HEK293 (cell line): ENCODE data around the gene LCN2.

Source experiments
- BCL11A ChIP-seq: fragments of 450-650 bp; formaldehyde crosslinking; IDR thresholded peaks from 2 replicates; pipeline ENCODE4 v1.5.1; 2016; ENCODE audit warnings: low read depth, missing biosample characterization, missing genetic modification characterization
- CTCF ChIP-seq: fragments of 450-650 bp; formaldehyde crosslinking; IDR thresholded peaks from 2 replicates; pipeline ENCODE4 v1.5.1; 2016; ENCODE audit warnings: missing biosample characterization, missing genetic modification characterization
- GFI1B ChIP-seq: fragments of 450-650 bp; formaldehyde crosslinking; IDR thresholded peaks from 2 replicates; pipeline ENCODE4 v1.5.1; 2016; ENCODE audit warnings: missing biosample characterization, missing genetic modification characterization
- HOXA7 ChIP-seq: sonication (generic); formaldehyde crosslinking; IDR thresholded peaks from 2 replicates; pipeline ENCODE4 v1.8.1; 2022; ENCODE audit warnings: missing genetic modification reagents, borderline replicate concordance
- KLF10 ChIP-seq: fragments of 450-650 bp; IDR thresholded peaks from 2 replicates; pipeline ENCODE4 v1.5.1; 2018; ENCODE audit warnings: missing biosample characterization, mild to moderate bottlenecking, missing genetic modification characterization
- KLF8 ChIP-seq: fragments of 450-650 bp; formaldehyde crosslinking; IDR thresholded peaks from 2 replicates; pipeline ENCODE4 v1.5.1; 2016; ENCODE audit warnings: missing biosample characterization, missing genetic modification characterization
- SALL2 ChIP-seq: fragments of 450-650 bp; formaldehyde crosslinking; IDR thresholded peaks from 2 replicates; pipeline ENCODE4 v1.5.0; 2017; ENCODE audit warnings: missing biosample characterization, mild to moderate bottlenecking, missing genetic modification characterization, borderline replicate concordance
- SCRT1 ChIP-seq: fragments of 450-650 bp; formaldehyde crosslinking; IDR thresholded peaks from 2 replicates; pipeline ENCODE4 v1.5.1; 2016; ENCODE audit warnings: missing biosample characterization, missing genetic modification characterization, borderline replicate concordance
- ZBTB26 ChIP-seq: fragments of 450-650 bp; formaldehyde crosslinking; optimal IDR thresholded peaks from 2 replicates; pipeline ENCODE3; 2016; ENCODE audit warnings: missing biosample characterization, mild to moderate bottlenecking, missing genetic modification characterization
- ZBTB7A ChIP-seq: fragments of 450-650 bp; formaldehyde crosslinking; IDR thresholded peaks from 2 replicates; pipeline ENCODE4 v1.5.1; 2016; ENCODE audit warnings: low read depth, missing biosample characterization, missing genetic modification characterization
- ZBTB8A ChIP-seq: fragments of 450-650 bp; formaldehyde crosslinking; IDR thresholded peaks from 2 replicates; pipeline ENCODE4 v1.5.1; 2016; ENCODE audit warnings: missing biosample characterization, missing genetic modification characterization
- ZEB2 ChIP-seq: fragments of 450-650 bp; formaldehyde crosslinking; IDR thresholded peaks from 2 replicates; pipeline ENCODE4 v1.5.1; 2016; ENCODE audit warnings: missing biosample characterization, missing genetic modification characterization
- ZFP41 ChIP-seq: fragments of 450-650 bp; formaldehyde crosslinking; IDR thresholded peaks from 2 replicates; pipeline ENCODE4 v1.5.1; 2016; ENCODE audit warnings: missing biosample characterization, missing genetic modification characterization, borderline replicate concordance
- ZNF175 ChIP-seq: fragments of 450-650 bp; formaldehyde crosslinking; IDR thresholded peaks from 2 replicates; pipeline ENCODE4 v1.5.1; 2016; ENCODE audit warnings: missing biosample characterization, missing genetic modification characterization
- ZNF214 ChIP-seq: fragments of 450-650 bp; formaldehyde crosslinking; IDR thresholded peaks from 2 replicates; pipeline ENCODE4 v1.5.1; 2017; ENCODE audit warnings: missing biosample characterization, mild to moderate bottlenecking, missing genetic modification characterization, borderline replicate concordance
- ZNF23 ChIP-seq: fragments of 450-650 bp; formaldehyde crosslinking; IDR thresholded peaks from 2 replicates; pipeline ENCODE4 v1.5.1; 2016; ENCODE audit warnings: missing biosample characterization, missing genetic modification characterization, borderline replicate concordance
- ZNF292 ChIP-seq: fragments of 450-650 bp; formaldehyde crosslinking; IDR thresholded peaks from 2 replicates; pipeline ENCODE4 v1.5.1; 2016; ENCODE audit warnings: low read depth, missing biosample characterization, missing genetic modification characterization, borderline replicate concordance
- ZNF341 ChIP-seq: fragments of 450-650 bp; formaldehyde crosslinking; IDR thresholded peaks from 2 replicates; pipeline ENCODE4; 2016; ENCODE audit warnings: low read depth, missing biosample characterization, missing genetic modification characterization
- ZNF398 ChIP-seq: fragments of 450-650 bp; formaldehyde crosslinking; IDR thresholded peaks from 2 replicates; pipeline ENCODE4 v1.5.1; 2017; ENCODE audit warnings: missing biosample characterization, missing genetic modification characterization
- ZNF416 ChIP-seq: fragments of 450-650 bp; formaldehyde crosslinking; IDR thresholded peaks from 2 replicates; pipeline ENCODE4 v1.5.1; 2016; ENCODE audit warnings: missing biosample characterization, missing genetic modification characterization
- ZNF449 ChIP-seq: fragments of 450-650 bp; formaldehyde crosslinking; IDR thresholded peaks from 2 replicates; pipeline ENCODE4 v1.5.1; 2017; ENCODE audit warnings: missing biosample characterization, mild to moderate bottlenecking, missing genetic modification characterization, moderate library complexity
- ZNF48 ChIP-seq: fragments of 450-650 bp; formaldehyde crosslinking; IDR thresholded peaks from 2 replicates; pipeline ENCODE4 v1.5.1; 2016; ENCODE audit warnings: missing biosample characterization, missing genetic modification characterization
- ZNF501 ChIP-seq: fragments of 450-650 bp; formaldehyde crosslinking; IDR thresholded peaks from 2 replicates; pipeline ENCODE4 v1.5.1; 2016; ENCODE audit warnings: missing biosample characterization, missing genetic modification characterization
- ZNF571 ChIP-seq: fragments of 450-650 bp; formaldehyde crosslinking; IDR thresholded peaks from 2 replicates; pipeline ENCODE4 v1.5.0; 2017; ENCODE audit warnings: missing biosample characterization, missing genetic modification characterization
- ZNF596 ChIP-seq: fragments of 450-650 bp; IDR thresholded peaks from 2 replicates; pipeline ENCODE4 v1.5.0; 2018; ENCODE audit warnings: missing biosample characterization, mild to moderate bottlenecking, missing genetic modification characterization, moderate library complexity
- ZNF670 ChIP-seq: fragments of 450-650 bp; formaldehyde crosslinking; IDR thresholded peaks from 2 replicates; pipeline ENCODE4 v1.5.1; 2016; ENCODE audit warnings: missing biosample characterization, missing genetic modification characterization, low read depth
- ZNF777 ChIP-seq: fragments of 450-650 bp; formaldehyde crosslinking; IDR thresholded peaks from 2 replicates; pipeline ENCODE4 v1.5.1; 2017; ENCODE audit warnings: missing biosample characterization, missing genetic modification characterization, borderline replicate concordance
- ZNF830 ChIP-seq: fragments of 450-650 bp; IDR thresholded peaks from 2 replicates; pipeline ENCODE4 v1.5.0; 2018; ENCODE audit warnings: missing biosample characterization, missing genetic modification characterization, low read depth, mild to moderate bottlenecking, moderate library complexity
- ZNF837 ChIP-seq: fragments of 450-650 bp; formaldehyde crosslinking; IDR thresholded peaks from 2 replicates; pipeline ENCODE4 v1.5.1; 2016; ENCODE audit warnings: missing biosample characterization, missing genetic modification characterization
- ZNF843 ChIP-seq: fragments of 450-650 bp; formaldehyde crosslinking; IDR thresholded peaks from 2 replicates; pipeline ENCODE4 v1.5.1; 2016; ENCODE audit warnings: missing biosample characterization, missing genetic modification characterization
- ZSCAN23 ChIP-seq: fragments of 450-650 bp; formaldehyde crosslinking; IDR thresholded peaks from 2 replicates; pipeline ENCODE4 v1.5.1; 2016; ENCODE audit warnings: missing biosample characterization, missing genetic modification characterization
- ZXDB ChIP-seq: fragments of 450-650 bp; formaldehyde crosslinking; IDR thresholded peaks from 2 replicates; pipeline ENCODE4 v1.5.1; 2016; ENCODE audit warnings: missing biosample characterization, missing genetic modification characterization

The LCN2 gene

GRCh38 chr9:128191406-128192046 is 42.3 kb downstream of the LCN2 start, which contains the start of gene CIZ1 (continued):
- TF ChIP-seq ZNF398 (peak; percentile 47), ZNF341 (tag by site-specific recombination) (no peak), ZNF23 (no peak), ZNF777 (tag by site-specific recombination) (no peak), ZBTB26 (tag by site-specific recombination) (peak; percentile 93), ZNF837 (tag by site-specific recombination) (no peak), ZFP41 (no peak), SALL2 (tag by site-specific recombination) (no peak), ZNF292 (no peak), BCL11A (0 out of 2 replicates have a peak, but pooled peaks have one; percentile 18), ZNF501 (tag by site-specific recombination) (0 out of 2 replicates have a peak, but pooled peaks have one; percentile 35), CTCF (tag by site-specific recombination) (peak; percentile 72; the same call in 1 of the 2 replicates), ZNF175 (tag by site-specific recombination) (no peak), ZNF843 (tag by site-specific recombination) (no peak), ZNF416 (tag by site-specific recombination) (no peak), ZBTB8A (peak; percentile 97), ZXDB (tag by site-specific recombination) (peak; percentile 68), ZNF670 (tag by site-specific recombination) (no peak), ZNF214 (tag by site-specific recombination) (no peak), ZNF449 (tag by site-specific recombination) (no peak), GFI1B (no peak), ZNF830 (no peak), ZEB2 (tag by site-specific recombination) (peak; percentile 67), SCRT1 (tag by site-specific recombination) (no peak), ZNF571 (tag by site-specific recombination) (no peak), ZBTB7A (tag by site-specific recombination) (peak; percentile 69; the same call in 1 of the 2 replicates), ZNF48 (tag by site-specific recombination) (no peak), KLF8 (tag by site-specific recombination) (0 out of 2 replicates have a peak, but pooled peaks have one; percentile 17), ZNF596 (tag by site-specific recombination) (no peak), ZSCAN23 (no peak), HOXA7 (CRISPR knock-in tag) (no peak), KLF10 (peak; percentile 57; the same call in 1 of the 2 replicates)
